HepG2 (cell line): Measurements from ENCODE around the gene CD300LG. TPM values are rescaled to one million over a fixed set of nuclear protein-coding genes. Genes with fewer than 3 reads are reported as not detected.

Source experiments
- ATAC-seq: fragments of 200-7000 bp; cut with Tn5 transposase; 3 replicates; pipeline ENCODE4 v1.9.1; 2020; ENCODE audit warnings: mild to moderate bottlenecking, moderate library complexity
- BruUV-seq: library from RNA; stranded (reverse); fragments of 400-500 nt; replicated peaks from 2 replicates; lab custom pipeline; 2021; lab: Mats Ljungman, UMichigan
- CTCF ChIA-PET: fragments of 300-600 bp; formaldehyde crosslinking; extraction: SDS; loops from one replicate; lab custom pipeline; 2021; ENCODE audit warnings: low total read pairs, inconsistent platforms, low intra/inter-chr PET ratio; lab: Yijun Ruan, JAX
- POLR2A ChIA-PET: fragments of 350-600 bp; sonication (Branson Sonifier 250); formaldehyde crosslinking; loops from one replicate; lab custom pipeline; 2020; ENCODE audit warnings: antibody characterized with exemption, inconsistent platforms; lab: Yijun Ruan, JAX
- DNase-seq: peaks from one replicate; pipeline ENCODE4 v3.0.0-alpha.2; 2015; ENCODE audit warnings: low spot score
- FAIRE-seq: peaks from 3 replicates; lab custom pipeline; 2011; peaks lifted over from hg19 to GRCh38; lab: Jason Lieb, UNC
- H2AFZ ChIP-seq: one replicate; pipeline ENCODE4 v1.6.1; 2011; ENCODE audit warnings: low read length, inconsistent platforms
- H3K27ac ChIP-seq: fragments of 300-600 bp; 3 replicates; pipeline ENCODE4 v1.8.0; 2011; ENCODE audit warnings: mixed run types, mild to moderate bottlenecking, mixed read lengths, low read length, inconsistent platforms; ENCODE audit not compliant: insufficient read depth; ENCODE audit errors: extremely low read length
- H3K27me3 ChIP-seq, 2 experiments: fragments of 200-600 bp in 1 of 2; 2 replicates in 1 of 2; 3 replicates in 1 of 2; pipeline versions ENCODE4 v1.6.0 to v1.8.0; 2011; ENCODE audit warnings: low read length in 2 of 2, mild to moderate bottlenecking in 2 of 2, moderate library complexity in 2 of 2, inconsistent platforms in 1 of 2; ENCODE audit not compliant: insufficient read depth in 2 of 2, control insufficient read depth in 1 of 2
- H3K36me3 ChIP-seq, 2 experiments: fragments of 200-600 bp in 1 of 2; replicated peaks in 1 of 2; 2 replicates in 1 of 2; 3 replicates in 1 of 2; pipeline versions ENCODE4 v1.5.1 to v1.8.0; 2011; ENCODE audit warnings: low read length in 2 of 2, inconsistent platforms in 1 of 2; ENCODE audit not compliant: insufficient read depth in 2 of 2, control insufficient read depth in 1 of 2
- H3K4me1 ChIP-seq: 2 replicates; pipeline ENCODE4 v1.5.1; 2012; ENCODE audit warnings: low read length, inconsistent platforms; ENCODE audit not compliant: insufficient read depth
- H3K4me2 ChIP-seq: 2 replicates; pipeline ENCODE4 v1.6.0; 2011; ENCODE audit warnings: low read depth, low read length, inconsistent platforms
- H3K4me3 ChIP-seq, 3 experiments: fragments of 200-600 bp in 1 of 3; sonication (generic), shearing (Covaris generic) in 1 of 3; replicated peaks in 1 of 3; 2 replicates each; pipeline ENCODE4 v1.5.1; 2011 to 2016; ENCODE audit warnings: low read length in 3 of 3, inconsistent platforms in 2 of 3, low read depth in 2 of 3, mild to moderate bottlenecking in 2 of 3, control low read depth in 1 of 3, mixed read lengths in 1 of 3; ENCODE audit not compliant: insufficient read depth in 1 of 3
- H3K79me2 ChIP-seq: one replicate; pipeline ENCODE4 v1.6.1; 2011; ENCODE audit warnings: low read length, inconsistent platforms; ENCODE audit not compliant: insufficient read depth
- H3K9ac ChIP-seq: 2 replicates; pipeline ENCODE4 v1.6.0; 2011; ENCODE audit warnings: mild to moderate bottlenecking, low read depth, low read length, inconsistent platforms; ENCODE audit not compliant: insufficient read depth
- H3K9me3 ChIP-seq: 2 replicates; pipeline ENCODE4 v1.5.1; 2012; ENCODE audit warnings: mild to moderate bottlenecking, low read length
- H4K20me1 ChIP-seq: 2 replicates; pipeline ENCODE4 v1.6.0; 2011; ENCODE audit warnings: inconsistent platforms, mild to moderate bottlenecking, low read length, moderate library complexity; ENCODE audit not compliant: insufficient read depth
- MXD4 ChIP-seq: IDR thresholded peaks from 2 replicates; pipeline ENCODE4 v1.6.1; 2016; ENCODE audit warnings: mild to moderate bottlenecking, missing biosample characterization, missing genetic modification reagents
- RFXANK ChIP-seq: IDR thresholded peaks from 2 replicates; pipeline ENCODE4 v1.6.1; 2016
- ZNF34 ChIP-seq: sonication (generic); formaldehyde crosslinking; IDR thresholded peaks from 2 replicates; pipeline ENCODE4 v1.4.0; 2020; ENCODE audit warnings: mild to moderate bottlenecking, missing genetic modification reagents, borderline replicate concordance
- WGBS: methylation state at CpG from one replicate; pipeline ENCODE4 v1.1.6; 2017; ENCODE audit warnings: low lambda C conversion rate; 5-methylcytosine and 5-hydroxymethylcytosine counted together
- in situ Hi-C: cut with HindIII; loops from 2 replicates; pipeline ENCODE4 v1.10.0; 2017; ENCODE audit warnings: low pct_unique_long_range_greater_than_20kb; ENCODE audit not compliant: extremely low pct_ligation_motif_present
- intact Hi-C: fragments of 100-400 bp; cut with micrococcal nuclease; formaldehyde crosslinking; loops from one replicate; pipeline ENCODE4 v1.10.0; 2022; ENCODE audit not compliant: unreplicated experiment
- polyA plus RNA-seq, 8 experiments: library from polyadenylated mRNA; depleted of rRNA in 3 of 8; stranded (reverse) in 7 of 8; unstranded in 1 of 8; fragments of >200 nt; fragmentation: Illumina TruSeq in 4 of 8; extraction: Trizol in 4 of 8; gene quantifications; 2 replicates each; pipeline versions ENCODE4 v1.2.1 to v1.2.3, GENCODE V29; 2011 to 2016; ENCODE audit warnings: low read depth in 4 of 8, missing spikeins in 1 of 8, mixed read lengths in 1 of 8; ENCODE audit not compliant: insufficient read depth in 1 of 8
- total RNA-seq, 5 experiments: library from RNA; depleted of rRNA; stranded (reverse); fragments of >200 nt; fragmentation: Illumina TruSeq; extraction: Trizol; gene quantifications; 2 replicates each; pipeline ENCODE4 v1.2.3, GENCODE V29; 2016; ENCODE audit warnings: low read depth in 1 of 5
- TF ChIP-seq, protein P1 (sequence below): sonication (generic); formaldehyde crosslinking; IDR thresholded peaks from 2 replicates; pipeline ENCODE4 v1.4.0; 2020; ENCODE audit warnings: missing genetic modification reagents
- TF ChIP-seq, protein P2 (sequence below): sonication (generic); formaldehyde crosslinking; IDR thresholded peaks from 2 replicates; pipeline ENCODE4 v1.4.0; 2020; ENCODE audit warnings: mild to moderate bottlenecking, missing genetic modification reagents

Gene CD300LG
- total and polyA plus RNA-seq, 2 of the 13 experiments (the other 11 are each of a cell fraction or from before 2014, with no cell fraction given) = not detected

DNA sequence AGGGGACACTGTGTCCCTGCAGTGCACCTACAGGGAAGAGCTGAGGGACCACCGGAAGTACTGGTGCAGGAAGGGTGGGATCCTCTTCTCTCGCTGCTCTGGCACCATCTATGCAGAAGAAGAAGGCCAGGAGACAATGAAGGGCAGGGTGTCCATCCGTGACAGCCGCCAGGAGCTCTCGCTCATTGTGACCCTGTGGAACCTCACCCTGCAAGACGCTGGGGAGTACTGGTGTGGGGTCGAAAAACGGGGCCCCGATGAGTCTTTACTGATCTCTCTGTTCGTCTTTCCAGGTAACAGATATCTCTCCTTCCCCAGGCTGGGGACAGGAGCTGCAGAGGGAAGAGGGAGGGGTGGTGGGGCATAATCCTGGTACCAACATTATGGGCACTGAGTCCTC, 1.6 kb downstream of the CD300LG start:
- Histone ChIP-seq H3K4me3 (no peak overlapping the region), H3K4me1 (peaks cover 13% of the 10 kb centered on the region), H3K79me2 (no peaks in the 10 kb centered on the region), H3K36me3 (no peaks in the 10 kb centered on the region), H3K9me3 (no peaks in the 10 kb centered on the region), H3K27me3 (peaks cover 4 to 42% of the 10 kb centered on the region in 2 experiments; a peak in 3 of 5 replicates), H2AFZ (no peak overlapping the region), H4K20me1 (no peaks in the 10 kb centered on the region), H3K9ac (no peak overlapping the region), H3K27ac (no peak overlapping the region), H3K4me2 (no peak overlapping the region)
- 42% methylated on average over 10 of the region's 10 CpGs for WGBS
- intact Hi-C loops = no loop called here
- no peak for DNase-seq
- TF ChIP-seq, protein P1, sequence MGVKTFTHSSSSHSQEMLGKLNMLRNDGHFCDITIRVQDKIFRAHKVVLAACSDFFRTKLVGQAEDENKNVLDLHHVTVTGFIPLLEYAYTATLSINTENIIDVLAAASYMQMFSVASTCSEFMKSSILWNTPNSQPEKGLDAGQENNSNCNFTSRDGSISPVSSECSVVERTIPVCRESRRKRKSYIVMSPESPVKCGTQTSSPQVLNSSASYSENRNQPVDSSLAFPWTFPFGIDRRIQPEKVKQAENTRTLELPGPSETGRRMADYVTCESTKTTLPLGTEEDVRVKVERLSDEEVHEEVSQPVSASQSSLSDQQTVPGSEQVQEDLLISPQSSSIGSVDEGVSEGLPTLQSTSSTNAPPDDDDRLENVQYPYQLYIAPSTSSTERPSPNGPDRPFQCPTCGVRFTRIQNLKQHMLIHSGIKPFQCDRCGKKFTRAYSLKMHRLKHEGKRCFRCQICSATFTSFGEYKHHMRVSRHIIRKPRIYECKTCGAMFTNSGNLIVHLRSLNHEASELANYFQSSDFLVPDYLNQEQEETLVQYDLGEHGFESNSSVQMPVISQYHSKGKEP (CRISPR knock-in tag) = no peak
- TF ChIP-seq, protein P2, sequence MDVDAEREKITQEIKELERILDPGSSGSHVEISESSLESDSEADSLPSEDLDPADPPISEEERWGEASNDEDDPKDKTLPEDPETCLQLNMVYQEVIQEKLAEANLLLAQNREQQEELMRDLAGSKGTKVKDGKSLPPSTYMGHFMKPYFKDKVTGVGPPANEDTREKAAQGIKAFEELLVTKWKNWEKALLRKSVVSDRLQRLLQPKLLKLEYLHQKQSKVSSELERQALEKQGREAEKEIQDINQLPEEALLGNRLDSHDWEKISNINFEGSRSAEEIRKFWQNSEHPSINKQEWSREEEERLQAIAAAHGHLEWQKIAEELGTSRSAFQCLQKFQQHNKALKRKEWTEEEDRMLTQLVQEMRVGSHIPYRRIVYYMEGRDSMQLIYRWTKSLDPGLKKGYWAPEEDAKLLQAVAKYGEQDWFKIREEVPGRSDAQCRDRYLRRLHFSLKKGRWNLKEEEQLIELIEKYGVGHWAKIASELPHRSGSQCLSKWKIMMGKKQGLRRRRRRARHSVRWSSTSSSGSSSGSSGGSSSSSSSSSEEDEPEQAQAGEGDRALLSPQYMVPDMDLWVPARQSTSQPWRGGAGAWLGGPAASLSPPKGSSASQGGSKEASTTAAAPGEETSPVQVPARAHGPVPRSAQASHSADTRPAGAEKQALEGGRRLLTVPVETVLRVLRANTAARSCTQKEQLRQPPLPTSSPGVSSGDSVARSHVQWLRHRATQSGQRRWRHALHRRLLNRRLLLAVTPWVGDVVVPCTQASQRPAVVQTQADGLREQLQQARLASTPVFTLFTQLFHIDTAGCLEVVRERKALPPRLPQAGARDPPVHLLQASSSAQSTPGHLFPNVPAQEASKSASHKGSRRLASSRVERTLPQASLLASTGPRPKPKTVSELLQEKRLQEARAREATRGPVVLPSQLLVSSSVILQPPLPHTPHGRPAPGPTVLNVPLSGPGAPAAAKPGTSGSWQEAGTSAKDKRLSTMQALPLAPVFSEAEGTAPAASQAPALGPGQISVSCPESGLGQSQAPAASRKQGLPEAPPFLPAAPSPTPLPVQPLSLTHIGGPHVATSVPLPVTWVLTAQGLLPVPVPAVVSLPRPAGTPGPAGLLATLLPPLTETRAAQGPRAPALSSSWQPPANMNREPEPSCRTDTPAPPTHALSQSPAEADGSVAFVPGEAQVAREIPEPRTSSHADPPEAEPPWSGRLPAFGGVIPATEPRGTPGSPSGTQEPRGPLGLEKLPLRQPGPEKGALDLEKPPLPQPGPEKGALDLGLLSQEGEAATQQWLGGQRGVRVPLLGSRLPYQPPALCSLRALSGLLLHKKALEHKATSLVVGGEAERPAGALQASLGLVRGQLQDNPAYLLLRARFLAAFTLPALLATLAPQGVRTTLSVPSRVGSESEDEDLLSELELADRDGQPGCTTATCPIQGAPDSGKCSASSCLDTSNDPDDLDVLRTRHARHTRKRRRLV (CRISPR knock-in tag) = no peak
- no peak for TF ChIP-seq ZNF34
- TF ChIP-seq RFXANK (CRISPR knock-in tag) = no peak
- TF ChIP-seq MXD4 (CRISPR knock-in tag) = no peak
- no peak for FAIRE-seq
- no peak for ATAC-seq
- ChIA-PET POLR2A (no interaction called here), CTCF (no interaction called here)
- in situ Hi-C loops = loop anchor here (5.0 kb wide), 1 partner anchor 56 kb away; no protein-coding TSS in a partner anchor
- no TSS peak for BruUV-seq
